HepG2 (cell line): ENCODE data around the gene NBEAL1. TPM values are rescaled to one million over a fixed set of nuclear protein-coding genes. Genes with fewer than 3 reads are reported as not detected.

Experiments
- ATAC-seq: fragments of 200-7000 bp; cut with Tn5 transposase; 3 replicates; pipeline ENCODE4 v1.9.1; 2020; ENCODE audit warnings: mild to moderate bottlenecking, moderate library complexity
- BruUV-seq: library from RNA; stranded (reverse); fragments of 400-500 nt; replicated peaks from 2 replicates; lab custom pipeline; 2021; lab: Mats Ljungman, UMichigan
- CTCF ChIA-PET: fragments of 300-600 bp; formaldehyde crosslinking; extraction: SDS; loops from one replicate; lab custom pipeline; 2021; ENCODE audit warnings: low total read pairs, inconsistent platforms, low intra/inter-chr PET ratio; lab: Yijun Ruan, JAX
- POLR2A ChIA-PET: fragments of 350-600 bp; sonication (Branson Sonifier 250); formaldehyde crosslinking; loops from one replicate; lab custom pipeline; 2020; ENCODE audit warnings: antibody characterized with exemption, inconsistent platforms; lab: Yijun Ruan, JAX
- DNase-seq: peaks from one replicate; pipeline ENCODE4 v3.0.0-alpha.2; 2015; ENCODE audit warnings: low spot score
- FAIRE-seq: peaks from 3 replicates; lab custom pipeline; 2011; peaks lifted over from hg19 to GRCh38; lab: Jason Lieb, UNC
- H2AFZ ChIP-seq: one replicate; pipeline ENCODE4 v1.6.1; 2011; ENCODE audit warnings: low read length, inconsistent platforms
- H3K27ac ChIP-seq: fragments of 300-600 bp; 3 replicates; pipeline ENCODE4 v1.8.0; 2011; ENCODE audit warnings: mixed run types, mild to moderate bottlenecking, mixed read lengths, low read length, inconsistent platforms; ENCODE audit not compliant: insufficient read depth; ENCODE audit errors: extremely low read length
- H3K27me3 ChIP-seq, 2 experiments: fragments of 200-600 bp in 1 of 2; 2 replicates in 1 of 2; 3 replicates in 1 of 2; pipeline versions ENCODE4 v1.6.0 to v1.8.0; 2011; ENCODE audit warnings: low read length in 2 of 2, mild to moderate bottlenecking in 2 of 2, moderate library complexity in 2 of 2, inconsistent platforms in 1 of 2; ENCODE audit not compliant: insufficient read depth in 2 of 2, control insufficient read depth in 1 of 2
- H3K36me3 ChIP-seq, 2 experiments: fragments of 200-600 bp in 1 of 2; replicated peaks in 1 of 2; 2 replicates in 1 of 2; 3 replicates in 1 of 2; pipeline versions ENCODE4 v1.5.1 to v1.8.0; 2011; ENCODE audit warnings: low read length in 2 of 2, inconsistent platforms in 1 of 2; ENCODE audit not compliant: insufficient read depth in 2 of 2, control insufficient read depth in 1 of 2
- H3K4me1 ChIP-seq: 2 replicates; pipeline ENCODE4 v1.5.1; 2012; ENCODE audit warnings: low read length, inconsistent platforms; ENCODE audit not compliant: insufficient read depth
- H3K4me2 ChIP-seq: 2 replicates; pipeline ENCODE4 v1.6.0; 2011; ENCODE audit warnings: low read depth, low read length, inconsistent platforms
- H3K4me3 ChIP-seq, 3 experiments: fragments of 200-600 bp in 1 of 3; sonication (generic), shearing (Covaris generic) in 1 of 3; replicated peaks in 1 of 3; 2 replicates each; pipeline ENCODE4 v1.5.1; 2011 to 2016; ENCODE audit warnings: low read length in 3 of 3, inconsistent platforms in 2 of 3, low read depth in 2 of 3, mild to moderate bottlenecking in 2 of 3, control low read depth in 1 of 3, mixed read lengths in 1 of 3; ENCODE audit not compliant: insufficient read depth in 1 of 3
- H3K79me2 ChIP-seq: one replicate; pipeline ENCODE4 v1.6.1; 2011; ENCODE audit warnings: low read length, inconsistent platforms; ENCODE audit not compliant: insufficient read depth
- H3K9ac ChIP-seq: 2 replicates; pipeline ENCODE4 v1.6.0; 2011; ENCODE audit warnings: mild to moderate bottlenecking, low read depth, low read length, inconsistent platforms; ENCODE audit not compliant: insufficient read depth
- H3K9me3 ChIP-seq: 2 replicates; pipeline ENCODE4 v1.5.1; 2012; ENCODE audit warnings: mild to moderate bottlenecking, low read length
- H4K20me1 ChIP-seq: 2 replicates; pipeline ENCODE4 v1.6.0; 2011; ENCODE audit warnings: inconsistent platforms, mild to moderate bottlenecking, low read length, moderate library complexity; ENCODE audit not compliant: insufficient read depth
- DR1 ChIP-seq: sonication (generic); formaldehyde crosslinking; IDR thresholded peaks from 2 replicates; pipeline ENCODE4 v1.8.0; 2021; ENCODE audit warnings: mild to moderate bottlenecking, missing genetic modification reagents, inconsistent platforms
- ELF3 ChIP-seq: IDR thresholded peaks from 2 replicates; pipeline ENCODE4 v1.6.1; 2016; ENCODE audit warnings: missing genetic modification reagents, missing compliant biosample characterization
- FOXK2 ChIP-seq: fragments of 450-650 bp; IDR thresholded peaks from 2 replicates; pipeline ENCODE4 v1.6.1; 2016
- HNRNPH1 ChIP-seq: fragments of 200-400 bp; formaldehyde crosslinking; optimal IDR thresholded peaks from 2 replicates; pipeline ENCODE3; 2017; ENCODE audit warnings: mild to moderate bottlenecking, low read depth, low read length
- MED8 ChIP-seq: sonication (generic); formaldehyde crosslinking; IDR thresholded peaks from 2 replicates; pipeline ENCODE4 v1.8.1; 2023; ENCODE audit warnings: mild to moderate bottlenecking, missing genetic modification reagents; ENCODE audit not compliant: insufficient replicate concordance
- NFATC3 ChIP-seq: sonication (generic); formaldehyde crosslinking; IDR thresholded peaks from 2 replicates; pipeline ENCODE4 v1.5.1; 2020; ENCODE audit warnings: mild to moderate bottlenecking, missing genetic modification reagents
- RXRA ChIP-seq: sonication (generic); formaldehyde crosslinking; IDR thresholded peaks from 2 replicates; pipeline ENCODE4 v1.5.1; 2020; ENCODE audit warnings: missing genetic modification reagents
- SNAPC4 ChIP-seq: sonication (generic); formaldehyde crosslinking; IDR thresholded peaks from 2 replicates; pipeline ENCODE4 v1.4.0; 2020; ENCODE audit warnings: mild to moderate bottlenecking, missing genetic modification reagents
- TP53 ChIP-seq: sonication (generic); formaldehyde crosslinking; conservative IDR thresholded peaks from 2 replicates; pipeline ENCODE4 v1.4.0; 2020; ENCODE audit warnings: missing genetic modification reagents
- YEATS2 ChIP-seq: sonication (generic); formaldehyde crosslinking; IDR thresholded peaks from 2 replicates; pipeline ENCODE4 v1.4.0; 2020; ENCODE audit warnings: missing genetic modification reagents, borderline replicate concordance
- ZBTB3 ChIP-seq: sonication (generic); formaldehyde crosslinking; IDR thresholded peaks from 2 replicates; pipeline ENCODE4 v1.4.0; 2020; ENCODE audit warnings: low read depth, mild to moderate bottlenecking, moderate library complexity, missing genetic modification reagents, borderline replicate concordance
- ZNF101 ChIP-seq: sonication (generic); formaldehyde crosslinking; IDR thresholded peaks from 2 replicates; pipeline ENCODE4 v1.4.0; 2020; ENCODE audit warnings: mild to moderate bottlenecking, low read depth, missing genetic modification reagents, borderline replicate concordance
- ZNF430 ChIP-seq: sonication (generic); formaldehyde crosslinking; IDR thresholded peaks from 2 replicates; pipeline ENCODE4 v1.9.0; 2021; ENCODE audit warnings: mild to moderate bottlenecking, missing genetic modification reagents
- ZNF580 ChIP-seq: IDR thresholded peaks from 2 replicates; pipeline ENCODE4 v1.6.1; 2016; ENCODE audit warnings: low read depth, borderline replicate concordance
- ZNF761 ChIP-seq: sonication (generic); formaldehyde crosslinking; conservative IDR thresholded peaks from 2 replicates; pipeline ENCODE4 v1.4.0; 2020; ENCODE audit warnings: mild to moderate bottlenecking, missing genetic modification reagents
- ZNF839 ChIP-seq: sonication (generic); formaldehyde crosslinking; IDR thresholded peaks from 2 replicates; pipeline ENCODE4 v1.4.0; 2020; ENCODE audit warnings: missing genetic modification reagents, mild to moderate bottlenecking, borderline replicate concordance
- WGBS: methylation state at CpG from one replicate; pipeline ENCODE4 v1.1.6; 2017; ENCODE audit warnings: low lambda C conversion rate; 5-methylcytosine and 5-hydroxymethylcytosine counted together
- in situ Hi-C: cut with HindIII; loops from 2 replicates; pipeline ENCODE4 v1.10.0; 2017; ENCODE audit warnings: low pct_unique_long_range_greater_than_20kb; ENCODE audit not compliant: extremely low pct_ligation_motif_present
- intact Hi-C: fragments of 100-400 bp; cut with micrococcal nuclease; formaldehyde crosslinking; loops from one replicate; pipeline ENCODE4 v1.10.0; 2022; ENCODE audit not compliant: unreplicated experiment
- polyA plus RNA-seq, 8 experiments: library from polyadenylated mRNA; depleted of rRNA in 3 of 8; stranded (reverse) in 7 of 8; unstranded in 1 of 8; fragments of >200 nt; fragmentation: Illumina TruSeq in 4 of 8; extraction: Trizol in 4 of 8; gene quantifications; 2 replicates each; pipeline versions ENCODE4 v1.2.1 to v1.2.3, GENCODE V29; 2011 to 2016; ENCODE audit warnings: low read depth in 4 of 8, missing spikeins in 1 of 8, mixed read lengths in 1 of 8; ENCODE audit not compliant: insufficient read depth in 1 of 8
- total RNA-seq, 5 experiments: library from RNA; depleted of rRNA; stranded (reverse); fragments of >200 nt; fragmentation: Illumina TruSeq; extraction: Trizol; gene quantifications; 2 replicates each; pipeline ENCODE4 v1.2.3, GENCODE V29; 2016; ENCODE audit warnings: low read depth in 1 of 5

Gene NBEAL1
- total and polyA plus RNA-seq, 2 of the 13 experiments (the other 11 are each of a cell fraction or from before 2014, with no cell fraction given), result 6.4 to 15.7 TPM

- CTCF ChIA-PET, result no interaction called here
- no peaks in the 10 kb centered on the region for H3K9me3 ChIP-seq
- TF ChIP-seq TP53 (CRISPR knock-in tag) (no peak), ZNF761 (CRISPR knock-in tag) (no peak)
- no peaks in the 10 kb centered on the region; a peak in 1 of 5 replicates for H3K36me3 ChIP-seq
- POLR2A ChIA-PET, result no interaction called here
- in situ Hi-C loops (no loop called here), intact Hi-C loops (no loop called here)
- DNase-seq, result no peak
- no TSS peak for BruUV-seq
- H3K4me1 ChIP-seq, result no peaks in the 10 kb centered on the region; the same call in 1 of the 2 replicates
- H3K4me3 ChIP-seq, result no peak overlapping the region
- H4K20me1 ChIP-seq, result no peaks in the 10 kb centered on the region
- no peak overlapping the region for H3K4me2 ChIP-seq
- no peak for FAIRE-seq
- WGBS, result 92% methylated on average over 2 of the region's 2 CpGs
- no peak overlapping the region for H3K9ac ChIP-seq
- H3K27me3 ChIP-seq, result no peaks in the 10 kb centered on the region
- H2AFZ ChIP-seq, result no peak overlapping the region
- ATAC-seq, result no peak
- H3K27ac ChIP-seq, result no peak overlapping the region
- no peaks in the 10 kb centered on the region for H3K79me2 ChIP-seq
Observed at GRCh38 chr2:203030545-203030944, 15.9 kb downstream of the NBEAL1 start.

- DNase-seq (no peak), FAIRE-seq (no peak), ATAC-seq (no peak)
- Histone ChIP-seq H3K4me2 (no peak overlapping the region), H3K9ac (no peak overlapping the region), H3K27ac (no peak overlapping the region), H2AFZ (no peak overlapping the region), H3K36me3 (no peaks in the 10 kb centered on the region), H3K4me3 (no peak overlapping the region), H3K79me2 (peaks cover 3% of the 10 kb centered on the region), H3K4me1 (peaks cover 4% of the 10 kb centered on the region), H3K27me3 (no peaks in the 10 kb centered on the region), H4K20me1 (no peaks in the 10 kb centered on the region), H3K9me3 (no peaks in the 10 kb centered on the region)
- BruUV-seq, result no TSS peak
- CTCF ChIA-PET, result no interaction called here
- intact Hi-C loops (no loop called here), in situ Hi-C loops (no loop called here)
- 98% methylated on average over 5 of the region's 5 CpGs for WGBS
- POLR2A ChIA-PET, result no interaction called here
- no peak for TF ChIP-seq HNRNPH1
- no peak for TF ChIP-seq SNAPC4
- TF ChIP-seq RXRA (CRISPR knock-in tag), result no peak
- TF ChIP-seq ZNF839 (CRISPR knock-in tag), result no peak
- TF ChIP-seq MED8 (CRISPR knock-in tag), result no peak
- TF ChIP-seq ZNF430, result no peak
- no peak for TF ChIP-seq DR1 (CRISPR knock-in tag)
- TF ChIP-seq ELF3 (CRISPR knock-in tag), result no peak
- TF ChIP-seq ZNF580 (CRISPR knock-in tag), result no peak
- TF ChIP-seq NFATC3 (CRISPR knock-in tag), result no peak
- TF ChIP-seq ZBTB3 (CRISPR knock-in tag), result no peak
- TF ChIP-seq YEATS2 (CRISPR knock-in tag), result no peak
- TF ChIP-seq ZNF101, result no peak
- no peak for TF ChIP-seq FOXK2
Observed at GRCh38 chr2:203030991-203031390, 16.3 kb downstream of the NBEAL1 start.
